Measurements from ENCODE around the gene MYO3B.

Gene MYO3B

GRCh38 chr2:170224692-170225294, 46.8 kb downstream of the MYO3B start:
- no peaks in the 10 kb centered on the region for H3K9me3 ChIP-seq
- H3K27me3 ChIP-seq, result no peaks in the 10 kb centered on the region
- TF ChIP-seq CTCF (IDR thresholded peaks at IDR 0.05; ENCODE audit: low read depth, low read length), result no peak
- no peaks in the 10 kb centered on the region; the same call in 1 of the 2 replicates for H3K4me1 ChIP-seq
- H3K4me3 ChIP-seq (ENCODE audit: low read depth, low read length), result no peak overlapping the region
- no peaks in the 10 kb centered on the region for H3K36me3 ChIP-seq
- DNase-seq, result peak; percentile 40

- no peak overlapping the region for H3K4me3 ChIP-seq (ENCODE audit: low read depth, low read length)
- no peaks in the 10 kb centered on the region for H3K27me3 ChIP-seq
- H3K9me3 ChIP-seq, result no peaks in the 10 kb centered on the region
- H3K4me1 ChIP-seq, result no peaks in the 10 kb centered on the region; the same call in 1 of the 2 replicates
- TF ChIP-seq CTCF (IDR thresholded peaks at IDR 0.05; ENCODE audit: low read depth, low read length), result no peak
- no peak for DNase-seq
- no peaks in the 10 kb centered on the region for H3K36me3 ChIP-seq
Measured at GRCh38 chr2:170226216-170226615, 48.3 kb downstream of the MYO3B start.

GRCh38 chr2:170227507-170227947, 49.6 kb downstream of the MYO3B start:
- no peaks in the 10 kb centered on the region; the same call in 1 of the 2 replicates for H3K4me1 ChIP-seq
- no peak overlapping the region for H3K4me3 ChIP-seq (ENCODE audit: low read depth, low read length)
- H3K27me3 ChIP-seq, result no peaks in the 10 kb centered on the region
- no peaks in the 10 kb centered on the region for H3K36me3 ChIP-seq
- H3K9me3 ChIP-seq, result no peaks in the 10 kb centered on the region
- TF ChIP-seq CTCF (IDR thresholded peaks at IDR 0.05; ENCODE audit: low read depth, low read length), result no peak
- no peak for DNase-seq

GRCh38 chr2:170227951-170228350, 50.0 kb downstream of the MYO3B start:
- no peak for DNase-seq
- Histone ChIP-seq H3K4me1 (no peaks in the 10 kb centered on the region; the same call in 1 of the 2 replicates), H3K4me3 (ENCODE audit: low read depth, low read length) (no peak overlapping the region)

GRCh38 chr2:170228429-170228828, 50.5 kb downstream of the MYO3B start:
- Histone ChIP-seq H3K4me3 (ENCODE audit: low read depth, low read length) (no peak overlapping the region), H3K36me3 (no peaks in the 10 kb centered on the region), H3K9me3 (no peaks in the 10 kb centered on the region), H3K4me1 (no peaks in the 10 kb centered on the region; the same call in 1 of the 2 replicates), H3K27me3 (no peaks in the 10 kb centered on the region)
- DNase-seq, result no peak
- no peak for TF ChIP-seq CTCF (IDR thresholded peaks at IDR 0.05; ENCODE audit: low read depth, low read length)

More at GRCh38 chr2:170227951-170228350, 50.0 kb downstream of the MYO3B start:
- H3K27me3 ChIP-seq, result no peaks in the 10 kb centered on the region
- H3K36me3 ChIP-seq, result no peaks in the 10 kb centered on the region
- no peak for TF ChIP-seq CTCF (IDR thresholded peaks at IDR 0.05; ENCODE audit: low read depth, low read length)
- H3K9me3 ChIP-seq, result no peaks in the 10 kb centered on the region

DNA sequence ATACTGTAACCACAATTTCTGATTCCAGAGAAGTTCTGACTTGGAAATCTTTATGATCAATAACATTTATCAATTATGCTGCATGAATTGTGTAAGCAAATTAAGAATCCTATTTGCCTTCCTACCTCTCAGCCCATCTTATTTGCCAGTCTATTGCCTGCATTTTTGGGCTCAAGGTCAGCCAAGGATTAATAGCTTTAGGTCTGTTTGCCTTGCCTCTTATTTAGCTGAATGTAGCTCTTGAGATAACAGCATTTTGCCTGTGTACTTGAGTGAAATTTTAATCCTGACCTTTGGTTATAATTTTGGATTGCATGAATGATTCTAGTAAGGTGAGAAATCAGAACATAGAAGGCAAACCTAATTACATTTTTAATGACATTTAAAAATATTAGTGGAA, 51.2 kb downstream of the MYO3B start:
- Histone ChIP-seq H3K27me3 (no peaks in the 10 kb centered on the region), H3K4me1 (no peaks in the 10 kb centered on the region; the same call in 1 of the 2 replicates), H3K9me3 (no peaks in the 10 kb centered on the region), H3K4me3 (ENCODE audit: low read depth, low read length) (no peak overlapping the region), H3K36me3 (no peaks in the 10 kb centered on the region)
- no peak for TF ChIP-seq CTCF (IDR thresholded peaks at IDR 0.05; ENCODE audit: low read depth, low read length)
- DNase-seq, result no peak
